ENCODE results near the gene IQSEC1. TPM values are rescaled to one million over a fixed set of nuclear protein-coding genes. Genes with fewer than 3 reads are reported as not detected.

Gene IQSEC1
- total RNA-seq, 1 experiment from 2014 or later: 28.1 TPM

DNA sequence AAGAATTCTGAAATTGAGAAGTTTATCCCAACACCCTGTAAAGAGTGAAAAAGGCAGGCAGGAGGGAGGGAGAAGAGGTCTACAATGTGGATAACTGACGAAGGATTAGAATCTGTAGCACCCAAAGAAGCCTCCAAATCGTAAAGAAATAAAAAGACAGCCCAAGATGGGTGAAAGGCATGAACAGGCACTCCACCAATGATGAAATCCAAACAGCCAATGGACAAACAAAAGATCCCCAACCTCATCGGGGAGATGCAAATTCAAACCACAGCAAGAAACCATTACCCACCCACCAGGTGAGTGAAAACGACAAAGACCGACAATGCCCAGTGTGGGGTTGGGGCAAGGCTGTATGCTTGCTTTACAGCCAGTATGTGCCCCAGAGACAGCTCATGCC, 85.6 kb downstream of the IQSEC1 start:
- no peaks in the 10 kb centered on the region for H3K27me3 ChIP-seq (ENCODE audit: insufficient read depth, low read length)
- H3K36me3 ChIP-seq (ENCODE audit: control insufficient read depth in 1 of 2, insufficient read depth in 2 of 2, low read length in 2 of 2): no peaks in the 10 kb centered on the region
- no peak overlapping the region for H3K4me3 ChIP-seq (replicated peaks in 1 of 2; ENCODE audit: low read depth in 1 of 2, low read length in 2 of 2)
- ChIA-PET POLR2A (no interaction called here), CTCF (no interaction called here), RAD21 (ENCODE audit: low non-redundant PET in 1 of 2, low total read pairs in 2 of 2, uncharacterized antibody in 2 of 2, unreplicated experiment in 2 of 2) (no interaction called here)
- intact Hi-C loops (cut with micrococcal nuclease): no loop called here
- H3K9me2 ChIP-seq (ENCODE audit: insufficient read depth): no peaks in the 10 kb centered on the region
- peaks cover 2 to 22% of the 10 kb centered on the region in 2 experiments; a peak in 3 of 4 replicates for H3K4me1 ChIP-seq (ENCODE audit: control insufficient read depth in 1 of 2, insufficient read depth in 2 of 2, low read length in 2 of 2)
- BruUV-seq (replicated peaks): no TSS peak
- no peak overlapping the region for H3K9ac ChIP-seq (ENCODE audit: low read length)
- H2AFZ ChIP-seq (ENCODE audit: low read depth, low read length, poor library complexity, severe bottlenecking): no peak overlapping the region
- ATAC-seq (no peak), DNase-seq (ENCODE audit: low read depth, low spot score) (no peak)
- H4K20me1 ChIP-seq (ENCODE audit: insufficient read depth): no peaks in the 10 kb centered on the region
- H3K4me2 ChIP-seq (ENCODE audit: low read length): no peak overlapping the region
- H3K27ac ChIP-seq (ENCODE audit: low read depth, low read length): no peak overlapping the region
- no peak for TF ChIP-seq EZH2 (IDR thresholded peaks at IDR 0.05)
- no peaks in the 10 kb centered on the region for H3K9me3 ChIP-seq (ENCODE audit: control insufficient read depth in 1 of 2, insufficient read depth in 1 of 2, low read depth in 1 of 2, low read length in 2 of 2)
- no peaks in the 10 kb centered on the region for H3K79me2 ChIP-seq (ENCODE audit: insufficient read depth, low read length)

DNA sequence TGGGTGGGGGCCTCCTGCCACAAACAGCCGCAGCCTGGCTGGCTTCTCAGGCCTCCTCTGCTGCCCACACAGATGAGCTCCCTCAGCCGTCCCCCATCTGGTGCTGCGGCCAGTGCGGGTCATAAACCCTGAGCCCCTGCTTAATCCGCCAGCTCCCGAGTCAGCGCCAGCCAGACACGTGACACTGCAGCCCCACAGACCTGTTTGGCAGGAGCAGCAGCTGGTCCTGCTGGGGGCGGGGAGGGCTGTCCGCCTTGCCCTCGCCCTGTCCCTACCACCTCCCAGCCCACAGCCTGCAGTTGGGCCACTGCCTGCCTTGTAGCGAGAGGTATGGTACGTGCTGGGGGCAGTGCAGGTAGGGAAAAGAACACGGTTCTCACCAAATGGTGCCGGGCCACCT, 86.2 kb downstream of the IQSEC1 start:
- no peak for ATAC-seq
- Histone ChIP-seq H3K9me3 (ENCODE audit: control insufficient read depth in 1 of 2, insufficient read depth in 1 of 2, low read depth in 1 of 2, low read length in 2 of 2) (no peaks in the 10 kb centered on the region), H3K36me3 (ENCODE audit: control insufficient read depth in 1 of 2, insufficient read depth in 2 of 2, low read length in 2 of 2) (no peaks in the 10 kb centered on the region)
- TF ChIP-seq, protein P1, sequence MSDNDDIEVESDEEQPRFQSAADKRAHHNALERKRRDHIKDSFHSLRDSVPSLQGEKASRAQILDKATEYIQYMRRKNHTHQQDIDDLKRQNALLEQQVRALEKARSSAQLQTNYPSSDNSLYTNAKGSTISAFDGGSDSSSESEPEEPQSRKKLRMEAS (IDR thresholded peaks at IDR 0.05): no peak
- TF ChIP-seq SIN3A (IDR thresholded peaks at IDR 0.05; ENCODE audit: low read depth) (no peak), ZFX (IDR thresholded peaks at IDR 0.05) (no peak), YY1 (IDR thresholded peaks at IDR 0.05; ENCODE audit: extremely low read depth, insufficient replicate concordance, low read depth, low read length) (no peak), TCF7L2 (IDR thresholded peaks at IDR 0.05; ENCODE audit: borderline replicate concordance, extremely low read depth, insufficient read depth, insufficient read length) (no peak), CEBPB (IDR thresholded peaks at IDR 0.05; ENCODE audit: low read depth) (no peak), ZNF274 (IDR thresholded peaks at IDR 0.05; ENCODE audit: low read depth, low read length) (no peak), POLR2AphosphoS5 (IDR thresholded peaks at IDR 0.05; ENCODE audit: low read depth, low read length) (no peak), RAD21 (IDR thresholded peaks at IDR 0.05; ENCODE audit: low read depth) (no peak), ELF1 (IDR thresholded peaks at IDR 0.05; ENCODE audit: borderline replicate concordance, low read depth) (no peak), EZH2phosphoT487 (IDR thresholded peaks at IDR 0.05; ENCODE audit: borderline replicate concordance) (no peak), JUND (IDR thresholded peaks at IDR 0.05) (no peak), SP1 (IDR thresholded peaks at IDR 0.05; ENCODE audit: low read depth) (no peak), FOSL1 (IDR thresholded peaks at IDR 0.05; ENCODE audit: low read depth) (no peak), EZH2 (IDR thresholded peaks at IDR 0.05) (no peak)
- TF ChIP-seq, protein P2, sequence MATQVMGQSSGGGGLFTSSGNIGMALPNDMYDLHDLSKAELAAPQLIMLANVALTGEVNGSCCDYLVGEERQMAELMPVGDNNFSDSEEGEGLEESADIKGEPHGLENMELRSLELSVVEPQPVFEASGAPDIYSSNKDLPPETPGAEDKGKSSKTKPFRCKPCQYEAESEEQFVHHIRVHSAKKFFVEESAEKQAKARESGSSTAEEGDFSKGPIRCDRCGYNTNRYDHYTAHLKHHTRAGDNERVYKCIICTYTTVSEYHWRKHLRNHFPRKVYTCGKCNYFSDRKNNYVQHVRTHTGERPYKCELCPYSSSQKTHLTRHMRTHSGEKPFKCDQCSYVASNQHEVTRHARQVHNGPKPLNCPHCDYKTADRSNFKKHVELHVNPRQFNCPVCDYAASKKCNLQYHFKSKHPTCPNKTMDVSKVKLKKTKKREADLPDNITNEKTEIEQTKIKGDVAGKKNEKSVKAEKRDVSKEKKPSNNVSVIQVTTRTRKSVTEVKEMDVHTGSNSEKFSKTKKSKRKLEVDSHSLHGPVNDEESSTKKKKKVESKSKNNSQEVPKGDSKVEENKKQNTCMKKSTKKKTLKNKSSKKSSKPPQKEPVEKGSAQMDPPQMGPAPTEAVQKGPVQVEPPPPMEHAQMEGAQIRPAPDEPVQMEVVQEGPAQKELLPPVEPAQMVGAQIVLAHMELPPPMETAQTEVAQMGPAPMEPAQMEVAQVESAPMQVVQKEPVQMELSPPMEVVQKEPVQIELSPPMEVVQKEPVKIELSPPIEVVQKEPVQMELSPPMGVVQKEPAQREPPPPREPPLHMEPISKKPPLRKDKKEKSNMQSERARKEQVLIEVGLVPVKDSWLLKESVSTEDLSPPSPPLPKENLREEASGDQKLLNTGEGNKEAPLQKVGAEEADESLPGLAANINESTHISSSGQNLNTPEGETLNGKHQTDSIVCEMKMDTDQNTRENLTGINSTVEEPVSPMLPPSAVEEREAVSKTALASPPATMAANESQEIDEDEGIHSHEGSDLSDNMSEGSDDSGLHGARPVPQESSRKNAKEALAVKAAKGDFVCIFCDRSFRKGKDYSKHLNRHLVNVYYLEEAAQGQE (IDR thresholded peaks at IDR 0.05; ENCODE audit: low read depth): no peak
- TF ChIP-seq, protein P3, sequence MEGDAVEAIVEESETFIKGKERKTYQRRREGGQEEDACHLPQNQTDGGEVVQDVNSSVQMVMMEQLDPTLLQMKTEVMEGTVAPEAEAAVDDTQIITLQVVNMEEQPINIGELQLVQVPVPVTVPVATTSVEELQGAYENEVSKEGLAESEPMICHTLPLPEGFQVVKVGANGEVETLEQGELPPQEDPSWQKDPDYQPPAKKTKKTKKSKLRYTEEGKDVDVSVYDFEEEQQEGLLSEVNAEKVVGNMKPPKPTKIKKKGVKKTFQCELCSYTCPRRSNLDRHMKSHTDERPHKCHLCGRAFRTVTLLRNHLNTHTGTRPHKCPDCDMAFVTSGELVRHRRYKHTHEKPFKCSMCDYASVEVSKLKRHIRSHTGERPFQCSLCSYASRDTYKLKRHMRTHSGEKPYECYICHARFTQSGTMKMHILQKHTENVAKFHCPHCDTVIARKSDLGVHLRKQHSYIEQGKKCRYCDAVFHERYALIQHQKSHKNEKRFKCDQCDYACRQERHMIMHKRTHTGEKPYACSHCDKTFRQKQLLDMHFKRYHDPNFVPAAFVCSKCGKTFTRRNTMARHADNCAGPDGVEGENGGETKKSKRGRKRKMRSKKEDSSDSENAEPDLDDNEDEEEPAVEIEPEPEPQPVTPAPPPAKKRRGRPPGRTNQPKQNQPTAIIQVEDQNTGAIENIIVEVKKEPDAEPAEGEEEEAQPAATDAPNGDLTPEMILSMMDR (IDR thresholded peaks at IDR 0.05 in 2 of 3, conservative IDR thresholded peaks at IDR 0.05 in 1 of 3; ENCODE audit: borderline replicate concordance in 1 of 3, insufficient read depth in 1 of 3, low read depth in 2 of 3, low read length in 2 of 3): no peak

More for the DNA sequence above, 86.2 kb downstream of the IQSEC1 start:
- no peak overlapping the region for H3K4me2 ChIP-seq (ENCODE audit: low read length)
- POLR2A ChIA-PET: no interaction called here
- no peak overlapping the region for H3K4me3 ChIP-seq (replicated peaks in 1 of 2; ENCODE audit: low read depth in 1 of 2, low read length in 2 of 2)
- BruUV-seq (replicated peaks): no TSS peak
- no peaks in the 10 kb centered on the region for H4K20me1 ChIP-seq (ENCODE audit: insufficient read depth)
- no peak overlapping the region for H2AFZ ChIP-seq (ENCODE audit: low read depth, low read length, poor library complexity, severe bottlenecking)
- no peaks in the 10 kb centered on the region for H3K27me3 ChIP-seq (ENCODE audit: insufficient read depth, low read length)
- RAD21 ChIA-PET (ENCODE audit: low non-redundant PET in 1 of 2, low total read pairs in 2 of 2, uncharacterized antibody in 2 of 2, unreplicated experiment in 2 of 2): no interaction called here
- no peaks in the 10 kb centered on the region for H3K9me2 ChIP-seq (ENCODE audit: insufficient read depth)
- no peak overlapping the region for H3K27ac ChIP-seq (ENCODE audit: low read depth, low read length)
- CTCF ChIA-PET: interaction anchor here (1.4 kb wide), 1 partner anchor 10 kb away, joined by 3 read pairs; no protein-coding TSS in a partner anchor
- no peak overlapping the region for H3K9ac ChIP-seq (ENCODE audit: low read length)
- DNase-seq (ENCODE audit: low read depth, low spot score): no peak
- H3K4me1 ChIP-seq (ENCODE audit: control insufficient read depth in 1 of 2, insufficient read depth in 2 of 2, low read length in 2 of 2): peaks cover 2 to 20% of the 10 kb centered on the region in 2 experiments; a peak in 3 of 4 replicates
- no peaks in the 10 kb centered on the region for H3K79me2 ChIP-seq (ENCODE audit: insufficient read depth, low read length)
- intact Hi-C loops (cut with micrococcal nuclease): no loop called here
